Activated naive CD8-positive, alpha-beta T cell treated with anti-CD3 and anti-CD28 coated beads, Interleukin-2, amount 10 ng/mL, durations not matched to agents 7 days and 5 days (primary cell): ENCODE data around the gene PTPRM. TPM values are rescaled to one million over a fixed set of nuclear protein-coding genes. Genes with fewer than 3 reads are reported as not detected.

Source experiments
- ATAC-seq: fragments of 150-1000 bp; cut with Tn5 transposase; one replicate; pipeline ENCODE4 v1.10.0; 2021; ENCODE audit warnings: low read depth, moderate library complexity
- POLR2A ChIA-PET: fragments of 350-600 bp; sonication (Branson Sonifier 250); formaldehyde crosslinking; loops from one replicate; lab custom pipeline; 2021; ENCODE audit warnings: antibody characterized with exemption; lab: Charles Lee
- DNase-seq: peaks from one replicate; pipeline ENCODE4 v3.0.0; 2021
- H3K27ac Mint-ChIP-seq: one replicate; pipeline ENCODE4 v1.8.0; 2022; ENCODE audit warnings: mild to moderate bottlenecking, mixed read lengths
- H3K27me3 Mint-ChIP-seq: one replicate; pipeline ENCODE4 v1.8.0; 2022; ENCODE audit warnings: mild to moderate bottlenecking, moderate library complexity, mixed read lengths
- H3K36me3 Mint-ChIP-seq: one replicate; pipeline ENCODE4 v1.8.0; 2021; ENCODE audit warnings: mild to moderate bottlenecking, mixed read lengths
- H3K4me1 Mint-ChIP-seq: one replicate; pipeline ENCODE4 v1.8.0; 2021; ENCODE audit warnings: mixed read lengths
- H3K4me3 Mint-ChIP-seq: one replicate; pipeline ENCODE4 v1.8.0; 2022; ENCODE audit warnings: mild to moderate bottlenecking, moderate library complexity, mixed read lengths
- H3K9me3 Mint-ChIP-seq: one replicate; pipeline ENCODE4 v1.8.0; 2021; ENCODE audit warnings: mixed read lengths
- total RNA-seq, 2 experiments: library from RNA; stranded (reverse); gene quantifications; one replicate each; pipeline ENCODE4 v1.2.3, GENCODE V29; 2021

Gene PTPRM
- total RNA-seq, 2 experiments from 2014 or later = 6.5 to 6.6 TPM

- no peak for ATAC-seq
- no peaks in the 10 kb centered on the region for H3K27me3 Mint-ChIP-seq
- H3K4me3 Mint-ChIP-seq = no peak overlapping the region
- no peaks in the 10 kb centered on the region for H3K4me1 Mint-ChIP-seq
- no peaks in the 10 kb centered on the region for H3K36me3 Mint-ChIP-seq
- no peaks in the 10 kb centered on the region for H3K9me3 Mint-ChIP-seq
- DNase-seq = no peak
- no peak overlapping the region for H3K27ac Mint-ChIP-seq
- POLR2A ChIA-PET = no interaction called here
These were observed 65.3 kb downstream of the PTPRM start for GRCh38 chr18:7632152-7633098.

GRCh38 chr18:7633171-7633570 is 66.1 kb downstream of the PTPRM start:
- Mint-ChIP-seq H3K4me3 (no peak overlapping the region), H3K9me3 (no peaks in the 10 kb centered on the region), H3K27ac (no peak overlapping the region), H3K27me3 (no peaks in the 10 kb centered on the region), H3K36me3 (no peaks in the 10 kb centered on the region), H3K4me1 (no peaks in the 10 kb centered on the region)
- ATAC-seq (no peak), DNase-seq (no peak)
- POLR2A ChIA-PET = no interaction called here

GRCh38 chr18:7635948-7636347 is 68.8 kb downstream of the PTPRM start:
- POLR2A ChIA-PET = no interaction called here
- Mint-ChIP-seq H3K9me3 (no peaks in the 10 kb centered on the region), H3K27ac (no peak overlapping the region), H3K36me3 (no peaks in the 10 kb centered on the region), H3K27me3 (no peaks in the 10 kb centered on the region), H3K4me1 (no peaks in the 10 kb centered on the region), H3K4me3 (no peak overlapping the region)
- ATAC-seq (no peak), DNase-seq (no peak)

GRCh38 chr18:7637269-7637668 is 70.2 kb downstream of the PTPRM start:
- Mint-ChIP-seq H3K36me3 (no peaks in the 10 kb centered on the region), H3K4me3 (no peak overlapping the region)

DNA sequence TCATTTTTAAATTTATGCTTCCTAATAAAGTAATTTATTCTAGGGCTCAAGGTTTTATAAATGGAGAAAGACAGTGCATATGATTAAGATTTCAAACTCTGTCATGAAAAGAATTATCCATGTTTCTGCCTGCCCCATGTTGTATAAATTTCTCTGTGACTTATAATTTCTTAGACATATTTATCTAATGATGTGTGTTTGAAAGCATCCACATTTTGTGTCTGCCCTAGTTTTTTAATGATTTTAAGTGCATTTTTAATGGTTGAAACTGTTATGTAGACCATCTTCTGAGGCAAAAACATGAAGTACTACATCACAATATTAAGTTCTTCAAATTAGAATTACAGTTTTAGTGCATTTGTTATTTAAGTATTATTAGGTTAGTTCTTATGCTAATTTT is 71.2 kb downstream of the PTPRM start:
- Mint-ChIP-seq H3K4me1 (no peaks in the 10 kb centered on the region), H3K27ac (no peak overlapping the region), H3K4me3 (no peak overlapping the region), H3K9me3 (no peaks in the 10 kb centered on the region), H3K27me3 (no peaks in the 10 kb centered on the region), H3K36me3 (no peaks in the 10 kb centered on the region)
- ATAC-seq (no peak), DNase-seq (no peak)
- POLR2A ChIA-PET = no interaction called here

More at GRCh38 chr18:7637269-7637668, 70.2 kb downstream of the PTPRM start:
- Mint-ChIP-seq H3K27ac (no peak overlapping the region), H3K4me1 (no peaks in the 10 kb centered on the region), H3K27me3 (no peaks in the 10 kb centered on the region), H3K9me3 (no peaks in the 10 kb centered on the region)
- DNase-seq (no peak), ATAC-seq (no peak)
- POLR2A ChIA-PET = no interaction called here

- Mint-ChIP-seq H3K4me1 (no peaks in the 10 kb centered on the region), H3K27me3 (no peaks in the 10 kb centered on the region), H3K27ac (no peak overlapping the region), H3K9me3 (no peaks in the 10 kb centered on the region), H3K36me3 (no peaks in the 10 kb centered on the region), H3K4me3 (no peak overlapping the region)
- DNase-seq = no peak
- ATAC-seq = no peak
- POLR2A ChIA-PET = no interaction called here
These were observed 74.7 kb downstream of the PTPRM start for GRCh38 chr18:7641813-7642212.

DNA sequence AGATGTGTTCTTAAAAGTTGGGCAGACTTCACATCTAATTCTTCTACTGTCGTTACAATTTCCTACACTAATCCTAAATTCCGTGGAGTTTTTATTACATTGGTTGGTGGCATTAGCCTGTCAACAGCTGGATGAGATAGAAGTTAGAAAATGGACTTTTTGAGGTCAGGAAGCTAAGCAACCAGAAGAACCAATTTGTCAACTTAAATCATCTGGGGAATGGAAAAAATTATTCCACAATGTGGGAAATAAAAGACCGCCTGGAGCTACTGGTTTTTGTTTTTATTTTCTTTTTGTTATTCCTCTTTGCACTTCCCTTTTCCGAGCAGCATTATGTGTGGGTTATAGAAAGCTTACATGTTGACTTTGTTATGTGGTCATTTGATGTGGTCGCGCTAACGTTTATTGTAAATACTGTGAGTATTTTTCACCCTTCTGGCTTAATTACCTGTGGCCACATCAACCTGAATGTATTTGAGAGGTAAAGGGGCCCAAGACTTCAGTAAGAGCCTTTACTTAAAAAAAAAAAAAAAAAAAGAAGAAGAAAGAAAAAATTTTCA is 75.3 kb downstream of the PTPRM start:
- POLR2A ChIA-PET = no interaction called here
- H3K9me3 Mint-ChIP-seq = no peaks in the 10 kb centered on the region
- ATAC-seq = no peak
- no peak for DNase-seq
- H3K4me1 Mint-ChIP-seq = no peaks in the 10 kb centered on the region
- H3K36me3 Mint-ChIP-seq = no peaks in the 10 kb centered on the region
- H3K4me3 Mint-ChIP-seq = no peak overlapping the region
- H3K27me3 Mint-ChIP-seq = no peaks in the 10 kb centered on the region
- no peak overlapping the region for H3K27ac Mint-ChIP-seq

- ATAC-seq = no peak
- DNase-seq = no peak
- no peaks in the 10 kb centered on the region for H3K27me3 Mint-ChIP-seq
- H3K4me3 Mint-ChIP-seq = no peak overlapping the region
- POLR2A ChIA-PET = no interaction called here
- no peaks in the 10 kb centered on the region for H3K4me1 Mint-ChIP-seq
- H3K9me3 Mint-ChIP-seq = peaks cover 2% of the 10 kb centered on the region
- H3K36me3 Mint-ChIP-seq = no peaks in the 10 kb centered on the region
- no peak overlapping the region for H3K27ac Mint-ChIP-seq
These were observed 78.6 kb downstream of the PTPRM start for GRCh38 chr18:7645756-7646155.

DNA sequence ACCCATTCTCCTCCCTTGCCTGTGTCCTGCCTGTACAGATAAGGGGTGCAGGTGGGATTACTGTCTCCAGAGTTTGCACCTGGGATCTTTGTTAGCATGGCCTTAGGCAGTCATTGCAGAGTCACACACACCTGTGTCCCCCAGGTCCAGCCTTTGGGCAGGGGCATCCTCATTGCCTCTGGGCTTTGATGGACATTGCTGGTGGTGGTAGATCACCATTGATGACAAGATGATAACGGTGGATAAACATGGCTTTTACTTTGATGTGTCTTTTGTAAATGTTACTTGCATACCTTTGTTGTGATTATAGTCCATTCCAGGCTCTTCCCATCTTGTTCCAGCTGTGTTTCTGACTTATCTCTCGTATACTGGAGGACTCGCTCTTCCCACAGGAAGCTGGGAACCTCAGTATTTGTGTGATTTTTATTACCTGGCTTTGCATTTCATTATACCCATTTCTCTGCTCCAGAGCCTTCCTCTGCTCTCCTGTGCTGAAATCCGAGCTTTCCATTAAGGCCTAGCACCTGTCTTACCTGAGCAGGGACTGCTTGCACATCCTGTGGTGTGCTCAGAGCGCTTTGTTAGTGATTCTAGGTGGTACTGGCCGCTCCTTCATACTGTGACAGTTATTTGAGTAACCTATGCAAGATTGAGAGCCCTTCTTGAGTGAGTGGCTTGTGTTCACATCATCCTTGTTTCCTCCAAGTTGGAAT is 79.2 kb downstream of the PTPRM start:
- ATAC-seq (no peak), DNase-seq (no peak)
- no peaks in the 10 kb centered on the region for H3K36me3 Mint-ChIP-seq
- peaks cover 6% of the 10 kb centered on the region for H3K9me3 Mint-ChIP-seq
- no peaks in the 10 kb centered on the region for H3K27me3 Mint-ChIP-seq
- H3K27ac Mint-ChIP-seq = no peak overlapping the region
- POLR2A ChIA-PET = no interaction called here
- H3K4me3 Mint-ChIP-seq = no peak overlapping the region
- no peaks in the 10 kb centered on the region for H3K4me1 Mint-ChIP-seq

DNA sequence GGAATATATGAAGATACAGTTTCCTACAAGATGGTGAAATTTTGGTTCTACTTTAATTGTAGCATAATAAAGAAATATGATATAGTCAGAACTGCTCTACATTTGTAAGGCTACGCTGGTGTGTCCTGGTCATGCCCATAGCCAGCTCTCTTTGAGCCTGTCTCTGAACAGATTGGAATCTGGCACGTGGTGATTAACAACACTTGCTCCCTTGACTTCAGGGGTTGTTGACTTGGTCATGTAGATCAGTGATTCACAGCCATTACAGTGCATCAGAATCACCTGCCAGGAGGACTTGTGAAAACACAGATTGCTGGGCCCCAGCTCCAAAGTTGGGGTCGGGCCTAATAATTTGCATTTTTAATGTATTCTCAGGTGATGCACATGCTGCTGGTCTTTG is 80.4 kb downstream of the PTPRM start:
- no peaks in the 10 kb centered on the region for H3K36me3 Mint-ChIP-seq
- H3K9me3 Mint-ChIP-seq = peaks cover 6% of the 10 kb centered on the region
- ATAC-seq (no peak), DNase-seq (no peak)
- H3K27me3 Mint-ChIP-seq = no peaks in the 10 kb centered on the region
- POLR2A ChIA-PET = no interaction called here
- H3K27ac Mint-ChIP-seq = no peak overlapping the region
- no peaks in the 10 kb centered on the region for H3K4me1 Mint-ChIP-seq
- H3K4me3 Mint-ChIP-seq = no peak overlapping the region

GRCh38 chr18:7657050-7657449 is 89.9 kb downstream of the PTPRM start:
- POLR2A ChIA-PET = no interaction called here
- H3K27ac Mint-ChIP-seq = no peak overlapping the region

DNA sequence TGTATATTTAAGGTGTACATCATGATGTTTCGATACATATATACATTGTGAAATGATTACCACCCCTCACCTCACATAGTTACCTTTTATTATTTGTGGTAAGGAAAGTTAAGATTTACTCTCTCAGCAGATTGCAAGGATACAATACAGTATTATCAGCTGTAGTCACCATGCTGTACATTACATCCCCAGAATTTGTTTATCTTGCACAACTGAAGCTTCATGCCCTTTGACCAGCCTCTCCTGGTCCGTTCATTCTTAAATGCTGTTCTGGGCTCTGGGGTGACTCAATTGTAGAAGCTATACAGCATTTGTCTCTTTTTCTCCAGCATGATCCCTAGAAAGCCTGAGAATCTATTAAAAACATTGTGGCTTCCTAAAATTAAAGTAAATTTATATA is 90.8 kb downstream of the PTPRM start:
- Mint-ChIP-seq H3K4me1 (no peaks in the 10 kb centered on the region), H3K27ac (no peak overlapping the region), H3K9me3 (peaks cover 3% of the 10 kb centered on the region), H3K27me3 (no peaks in the 10 kb centered on the region), H3K36me3 (no peaks in the 10 kb centered on the region), H3K4me3 (no peak overlapping the region)
- DNase-seq (no peak), ATAC-seq (no peak)
- POLR2A ChIA-PET = no interaction called here

More at GRCh38 chr18:7657050-7657449, 89.9 kb downstream of the PTPRM start:
- no peak for DNase-seq
- no peak overlapping the region for H3K4me3 Mint-ChIP-seq
- no peaks in the 10 kb centered on the region for H3K4me1 Mint-ChIP-seq
- no peaks in the 10 kb centered on the region for H3K27me3 Mint-ChIP-seq
- no peak for ATAC-seq
- peaks cover 3% of the 10 kb centered on the region for H3K9me3 Mint-ChIP-seq
- no peaks in the 10 kb centered on the region for H3K36me3 Mint-ChIP-seq

GRCh38 chr18:7658701-7659100 is 91.6 kb downstream of the PTPRM start:
- ATAC-seq (no peak), DNase-seq (no peak)
- Mint-ChIP-seq H3K4me1 (no peaks in the 10 kb centered on the region), H3K9me3 (no peaks in the 10 kb centered on the region), H3K27ac (no peak overlapping the region), H3K27me3 (no peaks in the 10 kb centered on the region), H3K4me3 (no peak overlapping the region), H3K36me3 (no peaks in the 10 kb centered on the region)
- POLR2A ChIA-PET = no interaction called here
